ENCODE measurements around the gene DDX5. TPM values are rescaled to one million over a fixed set of nuclear protein-coding genes. Genes with fewer than 3 reads are reported as not detected.
A peak's percentile ranks its signal among the peaks of the same experiment; 100 is the strongest.

Gene DDX5
- total and polyA plus RNA-seq, 2 of the 4 experiments (the other 2 are of a cell fraction): 253 to 781 TPM

GRCh38 chr17:64533784-64534183 is 27.7 kb upstream of the DDX5 start:
- Histone ChIP-seq H3K27ac (ENCODE audit: insufficient read depth, low read length) (no peak overlapping the region), H4K20me1 (ENCODE audit: insufficient read depth, low read length) (peaks cover 54% of the 10 kb centered on the region), H4K8ac (ENCODE audit: low read depth in 2 of 2, low read length in 2 of 2) (peak overlapping the region in 1 of 2 experiments; percentile 12; a peak in 2 of 4 replicates), H2BK20ac (ENCODE audit: low read depth, low read length) (no peak overlapping the region), H3K4me2 (ENCODE audit: low read depth, low read length) (no peak overlapping the region), H4K5ac (ENCODE audit: low read depth, low read length) (no peak overlapping the region), H3K4ac (ENCODE audit: low read depth, low read length) (no peak overlapping the region), H3K27me3 (ENCODE audit: control insufficient read depth, insufficient read depth, low read length) (no peaks in the 10 kb centered on the region), H3K4me3 (ENCODE audit: insufficient read depth, low read depth, low read length) (no peak overlapping the region), H3K9me3 (ENCODE audit: control insufficient read depth, insufficient read depth, low read length) (no peaks in the 10 kb centered on the region), H4K91ac (ENCODE audit: insufficient read depth, low read depth, low read length) (no peak overlapping the region), H2AFZ (replicated peaks; ENCODE audit: low read length, poor library complexity) (no peak overlapping the region), H3K18ac (ENCODE audit: low read depth, low read length) (no peak overlapping the region), H2BK15ac (ENCODE audit: low read depth, low read length) (no peak overlapping the region), H3K9ac (ENCODE audit: low read depth, low read length) (no peak overlapping the region), H3K36me3 (ENCODE audit: control insufficient read depth, insufficient read depth, low read length) (peaks cover 54% of the 10 kb centered on the region), H2BK5ac (ENCODE audit: low read depth, low read length, poor library complexity, severe bottlenecking) (no peak overlapping the region), H3K14ac (replicated peaks; ENCODE audit: low read depth, low read length) (no peak overlapping the region), H3K4me1 (ENCODE audit: control insufficient read depth, insufficient read depth, low read length) (no peaks in the 10 kb centered on the region), H2AK5ac (ENCODE audit: low read depth, low read length) (no peak overlapping the region), H3K23ac (ENCODE audit: low read depth, low read length) (no peak overlapping the region), H2AK9ac (replicated peaks; ENCODE audit: low read depth, low read length, poor library complexity) (no peak overlapping the region), H2BK120ac (ENCODE audit: low read depth, low read length) (no peak overlapping the region), H3K9me1 (ENCODE audit: insufficient read depth, low read length) (peaks cover 18% of the 10 kb centered on the region; the same call in 1 of the 2 replicates), H3K56ac (ENCODE audit: extremely low read depth, insufficient read depth, low read length) (no peak overlapping the region), H3K79me1 (ENCODE audit: low read depth in 1 of 2, low read length in 2 of 2) (peaks cover 3 to 55% of the 10 kb centered on the region in 2 experiments; a peak in 3 of 4 replicates)
- WGBS, 2 experiments (ENCODE audit: extremely low coverage in 2 of 2, insufficient read length in 1 of 2): 100% methylated on average over 1 of the region's 2 CpGs; no CpG with 5 or more reads in 1 of the 2 experiments
- BruUV-seq (replicated peaks): no TSS peak
- ChIA-PET CTCF (no interaction called here), POLR2A (ENCODE audit: unreplicated experiment) (no interaction called here)
- ATAC-seq (ENCODE audit: low read depth): no peak
- dilution Hi-C loops (cut with HindIII; ENCODE audit: low sequenced_read_pairs, unreplicated experiment): no loop called here
- no peak for DNase-seq
- intact Hi-C loops (cut with micrococcal nuclease): no loop called here
- no peak for TF ChIP-seq MAFK (IDR thresholded peaks at IDR 0.05; ENCODE audit: low read depth, low read length)
- TF ChIP-seq POLR2A (IDR thresholded peaks at IDR 0.05; ENCODE audit: low read depth, low read length): 0 out of 2 replicates have a peak, but pooled peaks have one; percentile 6
- in situ Hi-C loops (cut with MboI; ENCODE audit: low sequenced_read_pairs): no loop called here

All from IMR-90 (cell line).